NCI-H146 treated with DMSO at 0.1 percent for 48 hours (cell line): ENCODE results near the gene FKBP4.
A peak's percentile ranks its signal among the peaks of the same experiment; 100 is the strongest.

Experiments used
- DNase-seq: peaks from one replicate; lab custom pipeline; 2025; ENCODE audit not compliant: unreplicated experiment; lab: John Stamatoyannopoulos, UW

FKBP4 gene

DNA sequence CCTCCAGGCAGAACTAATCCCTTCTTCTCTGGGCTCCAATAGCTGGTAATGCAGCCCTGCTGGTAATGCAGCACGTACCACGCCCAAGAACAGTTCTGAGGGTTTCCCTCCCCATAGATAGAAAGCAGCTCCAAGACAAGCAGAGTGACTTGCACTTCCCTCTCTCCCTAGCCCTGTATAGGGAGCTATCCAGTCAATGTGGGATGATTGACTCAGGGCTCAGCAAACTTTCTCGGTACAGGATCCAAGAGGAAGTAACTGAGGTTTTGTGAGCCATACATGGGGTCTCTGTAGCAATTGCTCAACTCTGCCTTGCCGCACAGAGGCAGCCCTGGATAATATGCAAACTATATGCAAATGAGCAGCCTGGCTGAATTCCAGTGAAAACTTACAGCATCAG is 15.5 kb upstream of the FKBP4 start:
- no peak for DNase-seq

DNA sequence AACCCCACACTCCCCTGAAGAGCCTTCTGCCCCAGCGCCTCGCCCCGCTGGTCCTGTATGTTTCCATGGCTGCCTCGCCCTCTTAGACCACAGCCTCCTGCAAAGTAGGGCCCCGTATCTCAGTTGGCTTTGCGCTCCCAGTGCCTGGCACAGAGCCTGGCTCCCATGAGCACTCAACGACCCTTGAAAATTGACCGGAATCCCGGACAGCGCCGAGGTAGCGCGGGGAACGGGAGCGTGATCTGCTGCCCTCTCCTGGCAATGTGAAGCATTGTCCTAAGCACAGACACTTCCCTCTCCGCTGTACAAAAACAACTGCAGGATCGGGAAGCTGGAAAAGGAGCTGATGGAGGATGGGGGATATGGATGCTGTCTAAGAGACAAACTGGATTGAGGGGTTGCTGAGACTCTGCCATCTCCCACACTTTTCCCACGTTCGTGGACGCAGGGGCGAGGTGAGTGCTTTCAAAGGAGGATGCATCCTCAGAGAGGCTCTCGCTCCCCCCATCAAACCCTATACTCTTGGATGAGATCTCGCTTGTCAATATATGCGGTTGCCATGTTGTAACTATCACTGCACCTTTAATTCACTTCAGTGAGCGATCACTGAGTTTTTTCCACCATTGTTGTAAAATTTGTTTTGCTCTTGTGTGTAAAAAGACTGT is 10.7 kb upstream of the FKBP4 start:
- DNase-seq, result peak; percentile 44

DNA sequence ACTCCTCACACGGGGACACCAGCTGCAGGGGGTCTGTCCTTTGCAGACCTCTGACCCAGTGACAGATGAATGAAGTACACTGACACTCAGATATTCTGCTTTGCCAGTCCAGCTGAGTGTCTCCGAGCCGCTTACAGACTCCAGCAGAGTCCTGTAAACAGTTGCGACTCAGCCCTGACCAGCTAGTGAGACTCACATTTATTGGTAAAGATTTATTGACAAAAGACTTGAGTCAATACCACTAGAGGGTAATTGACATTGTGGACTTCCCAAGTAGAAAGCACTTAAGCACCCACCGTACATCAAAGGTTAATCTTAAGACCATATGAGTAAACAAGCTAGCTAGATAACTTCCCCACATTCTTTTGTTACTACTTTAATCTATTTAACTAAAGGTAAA is 9.8 kb upstream of the FKBP4 start:
- no peak for DNase-seq

DNA sequence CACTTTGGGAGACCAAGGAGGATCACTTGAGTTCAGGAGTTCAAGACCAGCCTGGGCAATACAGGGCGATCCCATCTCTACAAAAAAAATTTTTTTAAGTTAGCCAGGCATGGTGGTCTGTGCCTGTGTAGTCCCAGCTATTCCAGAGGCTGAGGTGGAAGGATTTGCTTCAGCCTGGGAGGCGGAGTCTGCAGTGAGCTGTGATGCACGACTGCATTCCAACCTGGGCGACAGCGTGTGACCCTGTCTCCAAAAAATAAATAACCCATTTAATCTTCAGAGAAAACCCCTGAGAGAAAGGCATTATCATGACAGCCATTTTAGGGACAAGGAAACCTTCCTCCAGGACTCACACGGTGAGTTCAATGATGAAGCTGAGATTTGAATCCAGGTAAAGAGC is 3.7 kb upstream of the FKBP4 start:
- no peak for DNase-seq

DNA sequence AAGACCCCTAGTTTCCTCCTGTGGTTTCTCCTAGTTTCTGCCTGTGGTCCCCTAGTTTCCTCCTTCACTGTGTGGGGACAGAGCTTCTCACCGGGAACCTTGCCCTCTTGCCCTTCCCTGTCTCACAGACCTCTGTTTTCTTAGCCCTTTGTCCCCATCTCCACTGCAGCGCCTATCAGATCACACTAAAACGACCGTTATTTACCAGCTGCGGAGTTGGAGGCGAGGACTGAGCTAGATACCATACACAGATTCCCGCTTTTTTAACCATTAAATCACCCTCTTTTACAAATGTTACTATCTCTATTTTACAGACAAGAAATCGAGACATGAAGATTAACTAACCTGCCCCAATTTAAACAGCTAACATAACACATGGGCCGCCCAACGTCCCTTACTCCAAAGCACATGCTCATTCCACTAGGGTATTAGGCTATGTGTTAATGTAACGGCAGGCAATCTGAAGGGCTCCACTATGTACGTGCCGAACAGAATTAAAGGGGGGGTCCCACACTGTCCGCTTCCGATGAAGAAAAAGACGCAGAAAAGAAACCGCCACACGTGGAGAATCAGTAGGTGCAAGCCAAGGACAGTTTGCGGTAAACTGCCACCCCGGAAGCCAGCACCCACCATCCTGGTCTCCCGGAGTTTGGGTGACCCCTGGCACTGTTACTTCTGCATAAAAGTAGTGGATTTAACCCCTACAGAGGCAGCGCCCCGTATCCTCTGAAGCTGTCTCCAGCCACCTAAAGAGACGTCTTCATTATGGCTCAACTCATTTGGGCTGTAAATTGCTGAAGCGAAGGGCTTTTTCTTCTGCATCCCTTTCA is 1.9 kb upstream of the FKBP4 start:
- no peak for DNase-seq

DNA sequence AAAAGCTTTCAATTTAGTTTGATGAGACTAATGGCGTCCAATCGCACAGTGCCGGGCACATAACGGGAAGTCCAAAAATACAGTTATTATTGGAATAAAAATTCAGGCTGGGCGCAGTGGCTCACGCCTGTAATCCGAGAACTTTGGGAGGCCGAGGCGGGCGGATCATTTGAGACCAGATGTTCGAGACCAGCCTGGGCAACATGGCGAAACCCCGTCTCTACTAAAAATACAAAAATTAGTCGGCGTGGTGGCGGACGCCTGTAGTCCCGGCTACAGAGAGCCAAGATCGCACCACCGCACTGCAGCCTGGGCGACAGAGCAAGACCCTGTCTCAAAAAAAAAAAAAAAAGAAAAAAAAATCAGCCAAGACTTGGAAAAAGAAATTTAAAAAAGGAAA is 1.2 kb upstream of the FKBP4 start:
- DNase-seq, result no peak

DNA sequence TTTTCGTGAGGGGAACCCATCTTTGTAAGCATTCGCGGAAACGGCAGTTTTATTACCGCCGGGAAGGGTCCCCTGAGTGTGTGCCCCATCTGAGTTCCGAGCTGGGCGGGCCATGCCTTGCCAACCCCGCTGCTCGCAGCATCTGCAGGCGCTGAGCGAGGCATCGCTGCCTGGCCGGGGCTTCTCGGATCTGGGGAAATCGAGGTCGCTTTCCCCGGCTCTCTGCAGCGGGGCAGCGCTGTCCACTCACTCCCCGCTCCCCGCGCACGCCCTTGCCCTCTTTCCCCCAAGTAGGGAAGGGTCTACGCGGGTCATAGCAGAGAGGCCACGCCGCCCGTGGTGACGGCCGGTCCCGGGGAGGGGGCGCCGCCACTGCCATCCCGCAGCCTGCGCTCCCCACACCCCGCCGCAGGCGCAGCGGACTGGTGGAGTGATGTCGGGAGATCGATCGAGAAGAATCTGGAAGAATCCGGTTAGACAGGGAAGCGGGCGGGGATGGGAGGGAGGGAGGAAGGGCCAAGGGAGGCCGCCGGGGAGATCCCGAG is 507 bp upstream of the FKBP4 start:
- DNase-seq, result no peak

DNA sequence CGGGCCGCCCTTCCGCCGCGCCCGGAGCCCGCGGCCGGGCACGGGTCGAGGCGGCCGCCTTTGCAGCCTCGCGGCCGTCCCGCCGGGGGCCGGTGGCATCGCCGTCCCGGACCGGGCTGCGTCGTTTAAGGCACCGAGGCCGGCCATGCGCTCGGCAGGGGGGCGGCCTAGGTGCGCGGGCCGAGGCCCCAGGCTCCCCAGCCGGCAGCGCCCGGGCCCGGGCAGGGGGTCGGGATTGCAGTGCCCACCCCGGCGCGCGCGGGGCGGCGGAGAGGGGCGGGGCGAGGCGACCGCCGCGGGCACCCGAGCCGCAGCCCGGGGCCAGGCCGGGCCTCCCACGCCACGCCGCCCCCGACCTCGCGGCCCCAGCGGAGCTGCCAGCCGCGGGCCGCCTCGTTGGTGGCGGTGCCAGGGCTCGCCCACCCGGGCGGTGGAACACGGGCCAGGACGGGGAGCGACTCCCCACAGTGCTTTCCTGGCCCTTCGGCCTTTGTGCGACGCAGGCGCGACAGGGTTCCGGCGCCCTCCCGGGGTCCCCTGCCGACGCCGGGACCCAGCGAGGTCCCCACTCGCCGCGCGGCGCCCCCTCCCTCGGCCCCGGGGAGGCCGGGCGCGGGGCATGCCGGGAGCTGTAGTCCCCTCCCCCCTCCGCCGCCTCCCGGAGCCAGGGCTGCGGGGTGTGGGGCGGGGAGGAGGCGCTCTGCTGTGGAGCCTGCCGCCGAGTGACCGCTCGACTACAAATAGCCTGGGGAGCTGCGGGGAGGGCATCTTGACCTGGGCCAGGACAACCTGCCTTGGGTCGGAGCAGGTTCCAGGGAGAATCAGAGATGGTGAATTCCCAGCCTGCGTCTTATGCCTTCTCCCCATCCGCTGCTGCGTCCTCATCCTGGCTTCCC is 769 bp downstream of the FKBP4 start:
- peak; percentile 40 for DNase-seq

DNA sequence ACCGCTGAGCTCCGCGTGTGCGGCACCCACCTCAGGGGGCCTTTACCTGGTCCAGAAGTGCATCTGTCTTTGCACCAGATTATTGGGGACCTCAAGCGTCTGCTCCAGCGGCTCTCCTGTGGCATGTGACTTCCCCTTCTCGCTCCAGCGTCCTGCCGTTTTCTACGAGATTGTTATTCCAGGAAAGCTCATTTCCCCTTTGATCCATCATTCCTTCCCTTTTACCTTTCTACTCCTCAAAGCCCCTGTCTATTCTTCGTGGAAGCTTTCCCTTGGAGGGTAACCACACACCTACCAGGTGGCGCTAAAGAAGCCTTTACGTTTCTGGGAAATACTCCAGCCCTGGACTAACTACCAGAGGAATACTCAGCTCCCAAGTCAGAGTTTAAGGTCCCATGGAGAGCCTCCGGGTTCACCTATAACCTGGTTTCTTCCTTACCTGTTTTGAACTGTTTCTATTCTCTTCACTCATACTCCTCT is 1.5 kb downstream of the FKBP4 start:
- DNase-seq, result peak; percentile 58

DNA sequence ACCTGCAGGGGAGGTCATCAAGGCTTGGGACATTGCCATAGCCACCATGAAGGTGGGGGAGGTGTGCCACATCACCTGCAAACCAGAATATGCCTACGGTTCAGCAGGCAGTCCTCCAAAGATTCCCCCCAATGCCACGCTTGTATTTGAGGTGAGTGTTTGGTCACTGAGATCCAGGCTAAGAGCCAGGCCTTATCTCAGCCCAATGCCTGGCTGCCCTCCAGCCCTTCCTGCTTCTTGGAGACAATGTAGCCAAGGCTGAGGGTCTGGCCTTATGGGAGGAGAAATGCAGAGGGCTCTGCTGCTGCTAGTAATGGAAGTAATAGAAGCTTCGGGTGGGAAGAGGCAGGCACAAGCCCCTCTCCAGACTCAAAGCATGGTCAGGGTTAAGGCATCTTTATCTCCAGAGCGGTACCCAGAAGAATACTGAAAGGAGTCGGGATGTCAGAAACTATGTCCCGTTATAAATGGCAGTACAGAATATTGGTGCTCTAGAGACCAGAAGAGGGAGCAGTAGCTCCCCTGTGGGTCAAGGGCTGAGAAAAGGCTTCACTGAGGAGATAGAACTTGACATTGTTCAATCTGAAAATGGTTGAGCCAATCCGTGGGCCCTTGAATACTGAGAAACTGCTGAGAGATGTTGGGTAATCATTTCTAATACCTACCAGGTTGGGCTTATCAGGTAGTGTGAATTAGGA is 3.1 kb downstream of the FKBP4 start:
- DNase-seq, result no peak

DNA sequence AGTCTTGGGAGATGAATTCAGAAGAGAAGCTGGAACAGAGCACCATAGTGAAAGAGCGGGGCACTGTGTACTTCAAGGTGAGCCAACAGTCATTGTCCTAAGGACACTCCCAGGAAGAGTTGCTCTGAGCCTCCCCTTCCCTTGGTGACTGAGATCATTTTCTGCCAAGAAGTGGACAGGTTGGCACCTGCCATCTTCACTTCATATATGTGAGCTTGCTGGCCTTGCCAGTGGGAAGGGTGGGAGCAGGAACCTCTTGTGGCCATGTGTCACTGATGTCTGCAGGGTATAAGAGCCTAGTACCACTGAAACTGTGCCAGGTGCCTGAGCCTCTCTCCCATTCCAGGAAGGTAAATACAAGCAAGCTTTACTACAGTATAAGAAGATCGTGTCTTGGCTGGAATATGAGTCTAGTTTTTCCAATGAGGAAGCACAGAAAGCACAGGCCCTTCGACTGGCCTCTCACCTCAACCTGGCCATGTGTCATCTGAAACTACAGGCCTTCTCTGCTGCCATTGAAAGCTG is 5.3 kb downstream of the FKBP4 start:
- no peak for DNase-seq

DNA sequence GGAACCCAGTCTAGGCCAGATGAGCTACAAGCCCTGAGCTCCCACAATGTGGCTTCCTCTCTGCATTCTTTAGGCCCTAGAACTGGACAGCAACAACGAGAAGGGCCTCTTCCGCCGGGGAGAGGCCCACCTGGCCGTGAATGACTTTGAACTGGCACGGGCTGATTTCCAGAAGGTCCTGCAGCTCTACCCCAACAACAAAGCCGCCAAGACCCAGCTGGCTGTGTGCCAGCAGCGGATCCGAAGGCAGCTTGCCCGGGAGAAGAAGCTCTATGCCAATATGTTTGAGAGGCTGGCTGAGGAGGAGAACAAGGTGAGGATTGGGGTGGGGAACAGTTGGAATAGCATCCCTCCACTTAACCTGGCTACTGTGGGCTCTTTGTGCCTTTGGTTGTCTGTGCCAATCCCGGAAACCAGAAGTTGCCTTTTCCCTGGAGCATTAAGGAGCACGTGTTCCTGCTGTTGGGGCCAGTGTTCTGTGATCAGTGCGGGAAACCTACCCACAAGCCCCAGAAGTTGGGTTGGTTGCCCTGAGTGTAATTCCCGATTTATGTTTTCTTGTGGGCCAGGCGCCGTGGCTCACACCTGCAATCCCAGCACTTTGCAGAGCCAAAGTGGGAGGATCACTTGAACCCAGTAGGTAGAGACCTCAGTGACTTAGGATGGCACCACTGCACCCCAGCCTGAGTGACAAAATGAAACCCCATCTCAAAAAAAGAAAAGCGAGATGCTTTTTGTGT is 6.4 kb downstream of the FKBP4 start:
- DNase-seq, result no peak

DNA sequence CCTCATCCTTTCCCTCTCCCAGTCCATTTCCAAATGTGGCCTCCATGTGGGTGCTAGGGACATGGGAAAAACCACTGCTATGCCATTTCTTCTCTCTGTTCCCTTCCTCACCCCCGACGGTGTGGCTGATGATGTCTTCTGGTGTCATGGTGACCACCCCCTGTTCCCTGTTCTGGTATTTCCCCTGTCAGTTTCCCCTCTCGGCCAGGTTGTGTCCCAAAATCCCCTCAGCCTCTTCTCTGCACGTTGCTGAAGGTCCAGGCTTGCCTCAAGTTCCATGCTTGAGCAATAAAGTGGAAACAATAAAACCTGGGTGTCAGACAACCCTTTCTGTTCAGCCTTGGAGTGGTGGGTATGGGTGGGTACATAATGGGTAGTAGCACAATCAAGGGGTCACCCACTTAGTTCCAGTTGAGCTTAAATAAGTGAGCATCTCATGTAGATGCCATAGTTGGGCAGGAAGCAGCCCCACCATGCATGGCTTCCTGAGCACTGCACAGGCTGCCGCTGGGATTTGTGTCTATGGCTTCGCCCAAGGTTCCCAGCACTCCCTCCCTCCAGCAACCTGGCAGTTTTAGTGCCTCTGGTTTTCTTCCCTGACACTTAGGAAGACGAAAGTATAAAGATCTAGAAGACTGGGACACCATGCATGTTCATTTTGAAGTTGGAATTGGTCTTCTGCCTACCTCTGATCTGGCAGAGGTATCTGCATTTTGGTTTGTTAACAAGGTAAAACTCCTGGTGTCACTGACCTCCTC is 9.0 kb downstream of the FKBP4 start:
- no peak for DNase-seq

DNA sequence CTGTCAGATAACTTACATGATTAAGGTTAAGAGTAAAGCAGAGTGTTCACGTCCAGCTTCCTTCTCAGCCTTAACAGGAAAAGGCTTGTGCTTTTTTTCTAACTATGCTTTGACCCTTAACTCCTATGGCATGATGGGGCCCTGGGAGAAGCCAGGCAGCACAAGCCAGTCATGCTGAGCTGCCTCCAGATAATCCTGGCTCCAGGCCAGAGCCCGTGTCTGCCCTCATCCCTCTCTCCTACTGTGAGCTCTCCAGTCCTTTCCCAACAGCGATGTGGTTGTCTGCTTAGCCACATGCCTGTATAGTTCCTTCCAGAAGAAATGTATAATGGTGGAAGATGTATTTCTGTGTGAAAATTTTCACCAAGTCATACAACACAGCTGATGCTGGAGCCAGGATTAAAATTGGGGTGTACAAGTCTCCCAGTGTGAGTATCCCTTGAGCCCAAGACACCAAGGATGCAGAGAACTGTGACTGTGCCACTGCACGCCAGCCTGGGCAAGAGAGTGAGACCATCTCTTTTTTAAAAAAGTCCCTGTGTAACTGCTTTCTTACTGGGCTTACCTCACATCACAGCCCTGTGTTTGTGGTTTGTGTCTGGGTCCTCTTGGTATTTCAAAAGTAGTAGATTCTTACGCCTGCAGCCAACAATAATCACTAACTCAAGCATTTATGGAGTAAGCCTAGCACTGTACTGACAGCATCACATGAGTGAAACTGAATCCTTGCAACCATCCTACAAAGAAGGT is 9.8 kb downstream of the FKBP4 start:
- DNase-seq, result no peak

DNA sequence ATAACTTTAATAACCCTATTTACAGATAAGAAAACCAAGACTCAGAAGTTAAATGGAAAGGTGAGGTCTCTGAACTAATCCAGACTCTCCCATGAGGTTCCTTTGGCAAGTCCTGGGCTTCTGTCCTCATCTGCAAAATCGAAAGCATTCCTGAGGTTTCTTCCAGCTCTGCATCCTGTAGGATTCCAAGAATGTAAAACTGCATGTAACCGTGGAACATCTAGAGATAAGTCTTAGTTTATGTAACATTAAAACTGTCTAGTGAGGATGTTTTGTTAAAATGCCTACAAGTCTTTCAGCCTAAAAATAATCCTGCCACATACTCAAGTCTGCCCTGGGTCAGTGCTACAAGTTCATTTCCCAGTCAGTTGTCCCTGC is 10.4 kb downstream of the FKBP4 start:
- no peak for DNase-seq

DNA sequence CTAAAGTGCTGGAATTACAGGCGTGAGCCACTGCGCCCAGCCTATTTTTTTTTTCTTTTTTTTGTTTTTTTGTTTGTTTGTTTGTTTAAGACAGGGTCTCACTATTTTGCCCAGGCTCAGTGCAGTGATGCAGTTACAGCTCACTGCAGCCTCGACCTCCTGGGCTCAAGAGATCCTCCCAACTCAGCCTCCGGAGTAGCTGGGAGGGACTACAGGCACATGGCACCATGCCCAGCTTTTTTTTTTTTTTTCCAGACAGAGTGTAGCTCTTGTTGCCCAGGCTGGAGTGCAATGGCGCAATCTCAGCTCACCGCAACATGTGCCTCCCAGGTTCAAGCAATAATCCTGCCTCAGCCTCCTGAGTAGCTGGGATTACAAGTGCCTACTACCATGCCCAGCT is 11.9 kb downstream of the FKBP4 start:
- DNase-seq, result no peak

DNA sequence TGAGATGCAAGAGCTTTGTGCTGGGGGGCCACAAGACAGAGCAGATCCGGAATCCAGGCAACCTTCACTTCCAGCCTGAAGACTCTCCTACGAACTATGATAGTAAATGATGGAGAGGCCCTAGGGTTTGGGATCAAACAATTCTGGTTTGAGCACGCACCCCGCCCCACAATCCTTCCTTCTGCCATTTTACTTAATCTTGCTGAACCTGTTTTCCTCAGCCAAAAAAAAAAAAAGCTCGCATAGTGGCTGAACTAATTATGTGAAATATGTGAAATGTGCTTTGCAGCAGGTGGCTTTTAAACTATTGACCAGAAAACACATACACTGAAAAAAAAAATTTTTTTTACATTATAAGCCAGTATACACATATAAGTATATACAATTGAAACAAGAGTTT is 17.0 kb downstream of the FKBP4 start:
- no peak for DNase-seq
